GM21381 (cell line): ENCODE results near the gene LAX1.

Experiments used
- ATAC-seq: cut with Tn5 transposase; IDR thresholded peaks from one replicate; pipeline ENCODE4 v1.9.1; 2021; ENCODE audit warnings: mild to moderate bottlenecking, moderate library complexity; ENCODE audit not compliant: unreplicated experiment

Gene LAX1

DNA sequence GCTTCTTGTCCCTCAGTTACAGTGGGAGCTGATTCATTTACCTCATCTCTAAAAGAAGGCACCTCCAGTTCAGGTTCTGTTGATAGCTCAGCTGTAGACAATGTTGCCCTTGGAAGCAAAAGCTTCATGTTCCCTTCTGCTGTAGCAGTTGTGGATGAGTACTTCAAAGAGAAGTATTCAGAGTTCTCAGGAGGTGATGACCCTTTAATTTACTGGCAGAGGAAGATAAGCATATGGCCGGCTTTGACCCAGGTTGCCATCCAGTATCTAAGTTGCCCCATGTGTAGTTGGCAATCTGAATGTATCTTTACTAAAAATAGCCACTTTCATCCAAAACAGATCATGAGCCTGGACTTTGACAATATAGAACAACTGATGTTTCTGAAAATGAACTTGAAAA lies 35.0 kb downstream of the LAX1 start:
- no peak for ATAC-seq

DNA sequence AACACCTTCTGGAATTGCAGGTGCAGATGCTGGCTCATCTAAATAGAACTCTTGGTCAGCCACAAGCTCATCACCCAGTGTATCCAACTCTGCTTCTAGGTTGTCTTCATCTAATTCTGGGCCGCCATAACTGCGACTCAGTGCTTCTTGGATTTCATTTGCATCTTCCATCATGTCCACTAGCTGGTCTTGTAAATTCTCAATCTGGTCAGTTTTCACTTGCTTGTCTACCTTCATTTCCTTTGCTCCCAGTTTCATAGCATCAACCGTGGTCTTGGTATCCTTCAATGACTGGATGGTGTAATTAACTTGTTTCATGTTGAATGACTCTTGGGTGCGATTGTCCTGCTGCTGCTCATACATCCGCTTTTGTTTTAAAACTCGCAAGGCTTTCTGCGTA lies 40.7 kb downstream of the LAX1 start:
- ATAC-seq: no peak

DNA sequence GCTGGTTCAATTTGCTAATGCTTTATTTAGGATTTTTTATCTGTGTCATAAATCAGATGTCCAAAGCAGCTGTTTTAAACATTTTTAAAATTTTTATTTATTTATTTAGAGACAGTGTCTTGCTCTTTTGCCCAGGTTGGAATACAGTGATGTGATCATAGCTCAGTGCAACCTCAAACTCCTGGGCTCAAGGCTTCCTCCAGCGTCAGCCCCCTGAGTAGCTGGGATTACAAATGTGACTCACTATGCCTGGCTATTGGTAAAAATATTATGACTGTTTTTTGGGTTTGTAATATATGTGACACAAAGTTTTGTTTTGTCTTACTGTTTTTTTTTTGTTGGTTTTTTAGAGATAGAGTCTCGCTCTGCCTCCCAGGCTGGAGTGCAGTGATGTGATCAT lies 42.2 kb downstream of the LAX1 start:
- ATAC-seq: no peak

DNA sequence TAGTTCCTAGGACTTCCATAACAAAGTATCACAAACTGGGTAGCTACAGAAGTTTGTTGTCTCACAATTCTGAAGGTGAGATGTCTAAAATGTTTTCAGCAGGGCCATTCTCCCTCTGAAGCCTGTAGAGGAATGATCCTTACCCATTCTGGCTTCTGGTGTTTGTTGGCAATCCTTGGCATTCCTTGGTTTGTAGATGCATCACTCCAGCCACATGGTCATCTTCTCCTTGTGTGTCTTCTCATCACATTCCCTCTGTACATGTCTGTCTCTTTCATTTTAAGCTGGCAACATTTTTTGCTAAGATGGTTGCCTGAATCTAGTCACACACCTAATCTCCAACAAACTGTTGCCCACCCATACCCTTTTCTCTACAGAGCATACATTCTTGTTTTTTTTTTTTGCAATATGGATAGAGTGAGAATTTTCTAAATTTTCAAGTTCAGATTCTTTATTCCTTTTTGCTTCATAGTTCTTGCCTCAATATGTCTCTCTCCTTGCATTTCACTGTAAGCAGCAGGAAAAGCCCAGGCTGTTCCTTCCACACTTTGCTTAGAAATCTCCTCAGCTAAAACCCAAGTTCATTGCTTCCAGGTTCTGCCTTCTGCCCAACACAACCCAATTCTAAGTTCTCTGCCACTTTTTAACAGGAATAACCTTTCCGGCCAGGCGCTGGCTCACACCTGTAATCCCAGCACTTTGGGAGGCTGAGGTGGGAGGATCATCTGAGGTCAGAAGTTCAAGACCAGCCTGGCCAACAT lies 48.8 kb downstream of the LAX1 start:
- no peak for ATAC-seq

DNA sequence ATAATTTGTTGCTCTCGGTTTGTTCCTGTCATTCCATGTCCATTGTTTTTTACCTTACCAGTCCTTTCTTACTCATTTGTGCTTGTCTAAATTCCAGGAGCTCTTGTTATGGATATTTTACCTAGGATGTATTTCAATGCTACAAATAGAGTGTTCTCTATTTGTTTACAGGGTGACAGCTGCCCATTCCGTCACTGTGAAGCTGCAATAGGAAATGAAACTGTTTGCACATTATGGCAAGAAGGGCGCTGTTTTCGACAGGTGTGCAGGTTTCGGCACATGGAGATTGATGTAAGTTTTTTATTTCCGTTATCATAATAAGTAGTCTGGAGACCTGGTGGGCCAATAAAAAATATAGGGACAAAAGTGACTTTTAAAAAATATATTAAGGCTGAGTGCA lies 53.4 kb downstream of the LAX1 start:
- no peak for ATAC-seq

DNA sequence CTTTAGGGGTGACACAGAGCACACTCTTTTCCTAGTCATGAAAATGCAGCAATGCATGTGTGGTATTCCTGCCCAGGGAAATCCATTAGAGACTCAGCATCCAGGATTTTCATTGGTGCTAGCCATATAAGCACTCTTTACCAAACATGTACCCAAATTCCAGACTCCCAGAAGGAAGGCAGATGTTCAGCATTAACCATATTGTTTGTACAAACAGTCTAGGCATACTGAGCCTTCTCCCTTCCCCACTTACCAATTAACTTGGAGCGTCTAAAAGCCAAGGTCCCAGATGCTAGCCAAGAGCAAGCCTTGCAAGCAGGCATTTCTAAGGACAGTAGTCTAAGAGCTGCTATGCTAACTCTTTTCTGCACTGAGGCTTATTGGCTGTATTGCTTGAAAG lies 58.3 kb downstream of the LAX1 start:
- ATAC-seq: no peak
